DOHH2 (cell line): ENCODE data around the gene RNU5D-1.

Experiments
- H3F3A ChIP-seq: fragments of 200-600 bp; sonication (generic), shearing (Covaris generic); 2 replicates; pipeline ENCODE4 v1.6.0; 2016; ENCODE audit warnings: antibody characterized with exemption, mild to moderate bottlenecking; ENCODE audit not compliant: control insufficient read depth, insufficient read depth
- H3K27ac ChIP-seq: fragments of 200-600 bp; sonication (generic); 2 replicates; pipeline ENCODE4 v1.5.1; 2014; ENCODE audit warnings: low read depth, mild to moderate bottlenecking, low read length, moderate library complexity
- H3K27me3 ChIP-seq: fragments of 200-600 bp; sonication (generic); 2 replicates; pipeline ENCODE4 v1.6.1; 2014; ENCODE audit warnings: mild to moderate bottlenecking, low read length, mixed read lengths; ENCODE audit not compliant: control insufficient read depth
- H3K36me3 ChIP-seq: fragments of 200-600 bp; sonication (generic); 2 replicates; pipeline ENCODE4 v1.6.1; 2014; ENCODE audit warnings: mild to moderate bottlenecking, low read length, moderate library complexity, mixed read lengths; ENCODE audit not compliant: control insufficient read depth
- H3K4me1 ChIP-seq: fragments of 200-600 bp; sonication (generic); 2 replicates; pipeline ENCODE4 v1.6.1; 2014; ENCODE audit warnings: mild to moderate bottlenecking, low read length, mixed read lengths; ENCODE audit not compliant: control insufficient read depth
- H3K4me2 ChIP-seq: fragments of 200-600 bp; sonication (generic); 2 replicates; pipeline ENCODE4 v1.6.0; 2014; ENCODE audit warnings: mild to moderate bottlenecking, low read length, moderate library complexity
- H3K4me3 ChIP-seq: fragments of 200-600 bp; sonication (generic); 2 replicates; pipeline ENCODE4 v1.5.1; 2014; ENCODE audit warnings: mild to moderate bottlenecking, low read length, mixed read lengths
- H3K79me2 ChIP-seq: fragments of 200-600 bp; sonication (generic); 2 replicates; pipeline ENCODE4 v1.6.1; 2014; ENCODE audit warnings: mild to moderate bottlenecking, low read length, mixed read lengths; ENCODE audit not compliant: control insufficient read depth
- H3K9me2 ChIP-seq: fragments of 200-600 bp; sonication (generic); replicated peaks from 2 replicates; pipeline ENCODE4 v1.6.1; 2014; ENCODE audit warnings: mild to moderate bottlenecking, low read length, mixed read lengths; ENCODE audit not compliant: control insufficient read depth
- H3K9me3 ChIP-seq: fragments of 200-600 bp; sonication (generic); 2 replicates; pipeline ENCODE4 v1.6.1; 2014; ENCODE audit warnings: antibody characterized with exemption, low read length, mixed read lengths; ENCODE audit not compliant: control insufficient read depth, insufficient read depth
- H4K20me1 ChIP-seq: fragments of 200-600 bp; sonication (generic); 2 replicates; pipeline ENCODE4 v1.6.0; 2014; ENCODE audit warnings: low read depth, mild to moderate bottlenecking, antibody characterized with exemption, low read length, moderate library complexity; ENCODE audit not compliant: control insufficient read depth, insufficient read depth
- EZH2phosphoT487 ChIP-seq: fragments of 200-600 bp; sonication (generic); IDR thresholded peaks from 2 replicates; pipeline ENCODE4 v1.6.1; 2017; ENCODE audit warnings: borderline replicate concordance, mild to moderate bottlenecking, antibody characterized with exemption, low read length, moderate library complexity, mixed read lengths
- TF ChIP-seq, protein P1 (sequence below): fragments of 200-600 bp; sonication (generic); IDR thresholded peaks from one replicate; pipeline ENCODE4 v1.5.1; 2014; ENCODE audit warnings: antibody characterized with exemption, mild to moderate bottlenecking, low read depth, low read length; ENCODE audit not compliant: poor library complexity, severe bottlenecking

The RNU5D-1 gene

DNA sequence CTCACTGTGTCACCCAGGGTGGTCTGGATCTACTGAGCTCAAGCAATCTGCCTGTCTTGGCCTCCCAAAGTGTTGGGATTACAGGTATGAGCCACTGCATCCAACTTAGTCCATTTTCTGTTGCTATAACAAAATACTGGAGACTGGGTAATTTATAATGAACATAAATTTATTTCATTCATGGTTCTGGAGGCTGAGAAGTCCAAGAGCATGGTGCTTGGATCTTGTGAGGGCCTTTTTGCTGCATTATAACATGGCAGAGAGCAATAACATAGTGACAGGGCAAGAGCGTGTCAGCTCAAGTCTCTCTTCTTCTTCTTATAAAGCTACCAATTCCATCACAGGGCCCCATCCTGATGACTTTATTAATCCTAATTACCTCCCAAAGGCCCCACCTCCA lies 5.0 kb upstream of the RNU5D-1 start:
- H3K79me2 ChIP-seq: peaks cover 19% of the 10 kb centered on the region
- no peak overlapping the region for H3K4me3 ChIP-seq
- TF ChIP-seq, protein P1, sequence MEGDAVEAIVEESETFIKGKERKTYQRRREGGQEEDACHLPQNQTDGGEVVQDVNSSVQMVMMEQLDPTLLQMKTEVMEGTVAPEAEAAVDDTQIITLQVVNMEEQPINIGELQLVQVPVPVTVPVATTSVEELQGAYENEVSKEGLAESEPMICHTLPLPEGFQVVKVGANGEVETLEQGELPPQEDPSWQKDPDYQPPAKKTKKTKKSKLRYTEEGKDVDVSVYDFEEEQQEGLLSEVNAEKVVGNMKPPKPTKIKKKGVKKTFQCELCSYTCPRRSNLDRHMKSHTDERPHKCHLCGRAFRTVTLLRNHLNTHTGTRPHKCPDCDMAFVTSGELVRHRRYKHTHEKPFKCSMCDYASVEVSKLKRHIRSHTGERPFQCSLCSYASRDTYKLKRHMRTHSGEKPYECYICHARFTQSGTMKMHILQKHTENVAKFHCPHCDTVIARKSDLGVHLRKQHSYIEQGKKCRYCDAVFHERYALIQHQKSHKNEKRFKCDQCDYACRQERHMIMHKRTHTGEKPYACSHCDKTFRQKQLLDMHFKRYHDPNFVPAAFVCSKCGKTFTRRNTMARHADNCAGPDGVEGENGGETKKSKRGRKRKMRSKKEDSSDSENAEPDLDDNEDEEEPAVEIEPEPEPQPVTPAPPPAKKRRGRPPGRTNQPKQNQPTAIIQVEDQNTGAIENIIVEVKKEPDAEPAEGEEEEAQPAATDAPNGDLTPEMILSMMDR: no peak
- no peak for TF ChIP-seq EZH2phosphoT487
- H3K4me1 ChIP-seq: peaks cover 33% of the 10 kb centered on the region
- H3K4me2 ChIP-seq: no peak overlapping the region
- peaks cover 13% of the 10 kb centered on the region for H3F3A ChIP-seq
- peaks cover 13% of the 10 kb centered on the region for H3K36me3 ChIP-seq
- no peak overlapping the region for H3K27ac ChIP-seq
- H3K9me2 ChIP-seq: no peaks in the 10 kb centered on the region
- H4K20me1 ChIP-seq: no peaks in the 10 kb centered on the region
- no peaks in the 10 kb centered on the region for H3K27me3 ChIP-seq
- H3K9me3 ChIP-seq: no peaks in the 10 kb centered on the region

DNA sequence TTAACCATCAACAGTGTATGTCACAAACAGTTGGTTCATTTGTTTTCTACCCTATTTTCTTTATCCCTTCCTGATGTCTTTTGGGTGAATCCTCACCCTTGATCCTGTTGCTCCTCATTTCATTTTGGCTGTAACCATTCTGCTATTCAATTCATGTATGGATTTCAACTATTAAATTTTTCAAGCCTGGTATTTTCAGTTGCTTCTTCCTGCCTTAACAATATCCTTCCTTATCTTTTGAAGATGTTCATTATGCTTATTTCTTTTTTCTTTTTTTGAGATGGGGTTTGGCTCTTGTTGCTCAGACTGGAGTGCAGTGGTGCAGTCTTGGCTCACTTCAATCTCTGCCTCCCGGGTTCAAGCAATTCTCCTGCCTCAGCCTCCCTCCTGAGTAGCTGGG lies 2.8 kb upstream of the RNU5D-1 start:
- H3K36me3 ChIP-seq: no peaks in the 10 kb centered on the region
- peaks cover 26% of the 10 kb centered on the region for H3F3A ChIP-seq
- no peaks in the 10 kb centered on the region for H3K9me2 ChIP-seq
- TF ChIP-seq EZH2phosphoT487: no peak
- TF ChIP-seq, protein P1: no peak
- no peaks in the 10 kb centered on the region for H3K79me2 ChIP-seq
- H3K4me2 ChIP-seq: no peak overlapping the region
- peaks cover 41% of the 10 kb centered on the region for H3K4me1 ChIP-seq
- H3K9me3 ChIP-seq: no peaks in the 10 kb centered on the region
- no peaks in the 10 kb centered on the region for H4K20me1 ChIP-seq
- no peak overlapping the region; the same call in 1 of the 2 replicates for H3K27ac ChIP-seq
- H3K27me3 ChIP-seq: no peaks in the 10 kb centered on the region
- H3K4me3 ChIP-seq: no peak overlapping the region

DNA sequence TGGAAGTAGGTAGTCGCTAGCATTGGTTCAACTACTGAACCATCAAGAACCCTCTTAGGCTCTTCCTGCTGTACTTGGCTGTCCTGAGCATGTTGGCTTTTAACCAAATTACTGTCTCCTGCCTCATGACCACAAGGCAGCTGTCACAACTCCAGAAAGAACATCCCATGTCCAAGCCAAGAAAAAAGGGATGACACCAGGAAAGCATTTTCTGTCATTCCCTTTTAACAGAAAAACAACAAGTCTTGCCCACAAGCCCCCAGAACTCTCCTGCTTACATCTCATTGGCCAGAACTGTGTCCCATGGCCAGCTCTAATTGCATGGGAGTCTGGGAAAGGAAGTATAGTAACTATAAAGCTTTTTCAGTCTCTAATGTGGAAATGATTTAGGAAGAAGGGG lies 2.4 kb upstream of the RNU5D-1 start:
- Histone ChIP-seq H3K4me1 (peaks cover 43% of the 10 kb centered on the region), H3K4me2 (peak overlapping the region; percentile 38), H3K79me2 (no peaks in the 10 kb centered on the region), H4K20me1 (no peaks in the 10 kb centered on the region), H3K9me2 (no peaks in the 10 kb centered on the region), H3F3A (peaks cover 26% of the 10 kb centered on the region), H3K4me3 (peak overlapping the region; percentile 22; the same call in 1 of the 2 replicates), H3K36me3 (no peaks in the 10 kb centered on the region), H3K27ac (no peak overlapping the region; the same call in 1 of the 2 replicates), H3K27me3 (no peaks in the 10 kb centered on the region), H3K9me3 (no peaks in the 10 kb centered on the region)
- no peak for TF ChIP-seq EZH2phosphoT487
- TF ChIP-seq, protein P1: no peak
